HCT116 (cell line): Measurements from ENCODE around the gene SPTB. TPM values are rescaled to one million over a fixed set of nuclear protein-coding genes. Genes with fewer than 3 reads are reported as not detected.

Source experiments
- ATAC-seq: fragments of 200-7000 bp; cut with Tn5 transposase; 2 replicates; pipeline ENCODE4 v1.9.1; 2020; ENCODE audit warnings: mild to moderate bottlenecking, moderate library complexity
- BruUV-seq: library from RNA; stranded (reverse); fragments of 400-500 nt; replicated peaks from 2 replicates; lab custom pipeline; 2021; lab: Mats Ljungman, UMichigan
- CTCF ChIA-PET: fragments of 300-600 bp; sonication (Branson Sonifier 250); formaldehyde crosslinking; loops from one replicate; lab custom pipeline; 2021; ENCODE audit warnings: antibody characterized with exemption; lab: Charles Lee
- POLR2A ChIA-PET: fragments of 300-600, 350-600 bp; sonication (Branson Sonifier 250); formaldehyde crosslinking; loops from one replicate; lab custom pipeline; 2021; ENCODE audit warnings: antibody characterized with exemption; lab: Charles Lee
- RAD21 ChIA-PET, 2 experiments: fragments of 300-600 bp; sonication (Branson Sonifier 250); formaldehyde crosslinking; loops; one replicate each; lab custom pipeline; 2023; ENCODE audit warnings: low total read pairs in 2 of 2; ENCODE audit not compliant: uncharacterized antibody in 2 of 2, unreplicated experiment in 2 of 2, low non-redundant PET in 1 of 2; lab: Charles Lee
- DNase-seq: peaks from one replicate; pipeline ENCODE4 v3.0.0-alpha.2; 2010; ENCODE audit warnings: low read depth, low spot score
- H2AFZ ChIP-seq: fragments of 200-600 bp; shearing (Covaris generic), sonication (generic); 2 replicates; pipeline ENCODE4 v1.6.1; 2017; ENCODE audit warnings: low read depth, mixed run types, mixed read lengths, antibody characterized with exemption, low read length; ENCODE audit not compliant: poor library complexity, severe bottlenecking
- H3K27ac ChIP-seq: 2 replicates; pipeline ENCODE4 v1.5.1; 2012; ENCODE audit warnings: low read depth, low read length
- H3K27me3 ChIP-seq: fragments of 200-600 bp; sonication (generic); 2 replicates; pipeline ENCODE4 v1.6.1; 2016; ENCODE audit warnings: mixed run types, low read length, mixed read lengths; ENCODE audit not compliant: insufficient read depth
- H3K36me3 ChIP-seq, 2 experiments: fragments of 200-500 bp in 1 of 2; fragments of 200-600 bp in 1 of 2; sonication (Bioruptor generic) in 1 of 2; sonication (generic) in 1 of 2; 2 replicates each; pipeline versions ENCODE4 v1.5.1 to v1.6.1; 2014 to 2016; ENCODE audit warnings: low read length in 2 of 2, inconsistent platforms in 1 of 2, mixed read lengths in 1 of 2, mixed run types in 1 of 2; ENCODE audit not compliant: insufficient read depth in 2 of 2, control insufficient read depth in 1 of 2
- H3K4me1 ChIP-seq, 2 experiments: fragments of 200-600 bp in 1 of 2; sonication (generic) in 1 of 2; 2 replicates each; pipeline versions ENCODE4 v1.5.1 to v1.6.1; 2012 to 2017; ENCODE audit warnings: low read length in 2 of 2, inconsistent platforms in 1 of 2, mild to moderate bottlenecking in 1 of 2, mixed read lengths in 1 of 2, mixed run types in 1 of 2, moderate library complexity in 1 of 2; ENCODE audit not compliant: insufficient read depth in 2 of 2, control insufficient read depth in 1 of 2
- H3K4me2 ChIP-seq: fragments of 200-600 bp; sonication (generic); 2 replicates; pipeline ENCODE4 v1.6.1; 2017; ENCODE audit warnings: mixed run types, low read length, mixed read lengths
- H3K4me3 ChIP-seq, 2 experiments: fragments of 200-600 bp in 1 of 2; sonication (generic) in 1 of 2; replicated peaks in 1 of 2; 2 replicates each; pipeline ENCODE4 v1.5.1; 2011 to 2016; ENCODE audit warnings: low read length in 2 of 2, control low read depth in 1 of 2, low read depth in 1 of 2, mild to moderate bottlenecking in 1 of 2, mixed read lengths in 1 of 2, mixed run types in 1 of 2
- H3K79me2 ChIP-seq: fragments of 200-600 bp; sonication (generic); 2 replicates; pipeline ENCODE4 v1.6.1; 2017; ENCODE audit warnings: mild to moderate bottlenecking, mixed run types, low read length, moderate library complexity, mixed read lengths; ENCODE audit not compliant: insufficient read depth
- H3K9ac ChIP-seq: fragments of 200-600 bp; sonication (generic); 2 replicates; pipeline ENCODE4 v1.6.1; 2016; ENCODE audit warnings: low read length, mixed read lengths
- H3K9me2 ChIP-seq: fragments of 200-600 bp; sonication (generic), shearing (Covaris generic); 2 replicates; pipeline ENCODE4 v1.6.1; 2017; ENCODE audit warnings: mixed run types, mild to moderate bottlenecking, moderate library complexity; ENCODE audit not compliant: insufficient read depth
- H3K9me3 ChIP-seq, 2 experiments: fragments of 200-500 bp in 1 of 2; fragments of 200-600 bp in 1 of 2; sonication (Bioruptor generic) in 1 of 2; sonication (generic) in 1 of 2; 2 replicates each; pipeline ENCODE4 v1.6.1; 2014 to 2017; ENCODE audit warnings: low read length in 2 of 2, mixed read lengths in 2 of 2, inconsistent platforms in 1 of 2, low read depth in 1 of 2, mild to moderate bottlenecking in 1 of 2, mixed run types in 1 of 2, moderate library complexity in 1 of 2; ENCODE audit not compliant: control insufficient read depth in 1 of 2, insufficient read depth in 1 of 2
- H4K20me1 ChIP-seq: fragments of 200-600 bp; sonication (generic), shearing (Covaris generic); 2 replicates; pipeline ENCODE4 v1.6.1; 2017; ENCODE audit warnings: mixed run types, mild to moderate bottlenecking, moderate library complexity; ENCODE audit not compliant: insufficient read depth
- CEBPB ChIP-seq: IDR thresholded peaks from 2 replicates; pipeline ENCODE4 v1.6.1; 2012; ENCODE audit warnings: low read depth
- FOSL1 ChIP-seq: IDR thresholded peaks from 2 replicates; pipeline ENCODE4 v1.6.1; 2012; ENCODE audit warnings: low read depth
- JUND ChIP-seq: IDR thresholded peaks from 2 replicates; pipeline ENCODE4 v1.6.1; 2012
- POLR2A ChIP-seq: IDR thresholded peaks from 2 replicates; pipeline ENCODE4 v1.7.0; 2011; ENCODE audit warnings: borderline replicate concordance; ENCODE audit not compliant: insufficient read depth, insufficient read length; ENCODE audit errors: extremely low read depth
- POLR2AphosphoS5 ChIP-seq: IDR thresholded peaks from 2 replicates; pipeline ENCODE4 v1.6.1; 2011; ENCODE audit warnings: mild to moderate bottlenecking, low read depth, low read length, moderate library complexity
- RAD21 ChIP-seq: IDR thresholded peaks from 2 replicates; pipeline ENCODE4 v1.6.1; 2012; ENCODE audit warnings: low read depth, mild to moderate bottlenecking
- SIN3A ChIP-seq: IDR thresholded peaks from 2 replicates; pipeline ENCODE4 v1.6.1; 2012; ENCODE audit warnings: low read depth
- SP1 ChIP-seq: IDR thresholded peaks from 2 replicates; pipeline ENCODE4 v1.6.1; 2012; ENCODE audit warnings: low read depth
- SRF ChIP-seq: IDR thresholded peaks from 2 replicates; pipeline ENCODE4 v1.6.1; 2012; ENCODE audit warnings: low read depth
- TCF7L2 ChIP-seq: IDR thresholded peaks from 2 replicates; pipeline ENCODE4 v1.7.0; 2011; ENCODE audit warnings: borderline replicate concordance, inconsistent platforms; ENCODE audit not compliant: insufficient read depth, insufficient read length; ENCODE audit errors: extremely low read depth
- YY1 ChIP-seq: IDR thresholded peaks from 2 replicates; pipeline ENCODE4 v1.6.1; 2011; ENCODE audit warnings: low read length, low read depth, moderate library complexity, mild to moderate bottlenecking; ENCODE audit not compliant: insufficient replicate concordance; ENCODE audit errors: extremely low read depth
- ZFX ChIP-seq: fragments of 450-650 bp; IDR thresholded peaks from 2 replicates; pipeline ENCODE4 v1.6.1; 2017
- intact Hi-C: fragments of 100-400 bp; cut with micrococcal nuclease; formaldehyde crosslinking; loops from 2 replicates; pipeline ENCODE4 v1.10.0; 2022
- total RNA-seq: library from RNA; stranded (reverse); gene quantifications from one replicate; pipeline ENCODE4 v1.2.1, GENCODE V29; 2021; ENCODE audit not compliant: unreplicated experiment
- TF ChIP-seq, protein P1 (sequence below): IDR thresholded peaks from 2 replicates; pipeline ENCODE4 v1.6.1; 2011; ENCODE audit warnings: mild to moderate bottlenecking, low read length, moderate library complexity; ENCODE audit not compliant: insufficient replicate concordance; ENCODE audit errors: extremely low read depth
- TF ChIP-seq, protein P2 (sequence below): IDR thresholded peaks from 2 replicates; pipeline ENCODE4 v1.6.1; 2012
- TF ChIP-seq, protein P3 (sequence below): IDR thresholded peaks from 2 replicates; pipeline ENCODE4 v1.6.1; 2012

The SPTB gene
- total RNA-seq, 1 experiment from 2014 or later = 4.2 TPM

DNA sequence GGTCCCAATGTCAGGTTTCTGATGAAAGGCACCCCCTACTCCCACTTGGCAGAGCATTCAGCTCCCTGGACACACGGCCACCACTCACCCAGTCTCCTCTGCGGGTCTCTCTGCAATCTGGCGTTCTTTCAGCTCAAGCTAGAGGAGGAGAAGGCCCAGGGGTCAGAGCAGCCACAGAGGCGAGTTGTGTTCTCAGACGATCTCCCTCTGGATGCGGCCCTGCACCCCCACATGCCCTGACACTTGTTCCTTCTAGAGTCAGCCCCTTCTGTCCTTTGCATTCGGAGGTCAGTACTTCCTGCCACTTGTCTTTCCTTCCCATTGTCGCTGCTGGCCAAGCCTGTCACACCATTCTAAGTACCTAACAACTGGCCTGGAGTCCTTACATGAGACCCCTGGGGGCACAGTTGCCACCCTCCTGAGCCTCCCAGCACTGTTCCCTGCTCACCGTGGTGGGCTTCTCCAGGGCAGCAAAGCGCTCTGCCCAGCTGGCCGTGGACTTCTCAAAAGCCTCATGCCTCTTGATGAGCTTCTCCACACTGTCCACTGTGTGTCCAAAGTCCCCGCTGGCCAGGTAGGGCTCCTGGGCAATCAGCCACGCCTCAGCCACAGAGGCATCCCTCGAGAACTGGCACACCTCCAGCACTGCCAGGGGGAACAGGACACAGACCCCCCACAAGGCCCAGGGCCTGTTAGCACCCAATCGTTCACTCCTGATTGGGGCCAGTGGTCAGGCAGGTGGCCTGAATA, 112.3 kb downstream of the SPTB start:
- DNase-seq = no peak
- Histone ChIP-seq H3K36me3 (no peaks in the 10 kb centered on the region), H3K4me1 (peaks cover 15 to 40% of the 10 kb centered on the region in 2 experiments; a peak in 3 of 4 replicates), H4K20me1 (no peaks in the 10 kb centered on the region), H3K27me3 (no peaks in the 10 kb centered on the region), H3K9me2 (no peaks in the 10 kb centered on the region), H3K4me2 (peak overlapping the region; percentile 50; the same call in 1 of the 2 replicates), H3K79me2 (no peaks in the 10 kb centered on the region), H2AFZ (no peak overlapping the region), H3K4me3 (no peak overlapping the region), H3K9me3 (no peaks in the 10 kb centered on the region), H3K27ac (no peak overlapping the region), H3K9ac (no peak overlapping the region)
- no TSS peak for BruUV-seq
- intact Hi-C loops = no loop called here
- POLR2A ChIA-PET = no interaction called here
- CTCF ChIA-PET = interaction anchor here (1.0 to 1.3 kb wide), 2 partner anchors 33 to 133 kb away, joined by 4 read pairs; no protein-coding TSS in a partner anchor
- ATAC-seq = no peak
- RAD21 ChIA-PET = no interaction called here
- TF ChIP-seq POLR2AphosphoS5 = no peak
- no peak for TF ChIP-seq POLR2A
- no peak for TF ChIP-seq ZFX
- TF ChIP-seq, protein P1, sequence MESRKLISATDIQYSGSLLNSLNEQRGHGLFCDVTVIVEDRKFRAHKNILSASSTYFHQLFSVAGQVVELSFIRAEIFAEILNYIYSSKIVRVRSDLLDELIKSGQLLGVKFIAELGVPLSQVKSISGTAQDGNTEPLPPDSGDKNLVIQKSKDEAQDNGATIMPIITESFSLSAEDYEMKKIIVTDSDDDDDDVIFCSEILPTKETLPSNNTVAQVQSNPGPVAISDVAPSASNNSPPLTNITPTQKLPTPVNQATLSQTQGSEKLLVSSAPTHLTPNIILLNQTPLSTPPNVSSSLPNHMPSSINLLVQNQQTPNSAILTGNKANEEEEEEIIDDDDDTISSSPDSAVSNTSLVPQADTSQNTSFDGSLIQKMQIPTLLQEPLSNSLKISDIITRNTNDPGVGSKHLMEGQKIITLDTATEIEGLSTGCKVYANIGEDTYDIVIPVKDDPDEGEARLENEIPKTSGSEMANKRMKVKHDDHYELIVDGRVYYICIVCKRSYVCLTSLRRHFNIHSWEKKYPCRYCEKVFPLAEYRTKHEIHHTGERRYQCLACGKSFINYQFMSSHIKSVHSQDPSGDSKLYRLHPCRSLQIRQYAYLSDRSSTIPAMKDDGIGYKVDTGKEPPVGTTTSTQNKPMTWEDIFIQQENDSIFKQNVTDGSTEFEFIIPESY = no peak
- TF ChIP-seq, protein P2, sequence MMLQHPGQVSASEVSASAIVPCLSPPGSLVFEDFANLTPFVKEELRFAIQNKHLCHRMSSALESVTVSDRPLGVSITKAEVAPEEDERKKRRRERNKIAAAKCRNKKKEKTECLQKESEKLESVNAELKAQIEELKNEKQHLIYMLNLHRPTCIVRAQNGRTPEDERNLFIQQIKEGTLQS = no peak
- no peak for TF ChIP-seq CEBPB
- no peak for TF ChIP-seq RAD21
- no peak for TF ChIP-seq SP1
- no peak for TF ChIP-seq SRF
- no peak for TF ChIP-seq FOSL1
- TF ChIP-seq, protein P3, sequence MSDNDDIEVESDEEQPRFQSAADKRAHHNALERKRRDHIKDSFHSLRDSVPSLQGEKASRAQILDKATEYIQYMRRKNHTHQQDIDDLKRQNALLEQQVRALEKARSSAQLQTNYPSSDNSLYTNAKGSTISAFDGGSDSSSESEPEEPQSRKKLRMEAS = no peak
- TF ChIP-seq JUND = no peak
- TF ChIP-seq TCF7L2 = no peak
- no peak for TF ChIP-seq SIN3A
- no peak for TF ChIP-seq YY1
